ENCODE data around the gene MACROD2.
"Not testable (repeated sequence)": the region's sequence is repeated elsewhere in the genome, so short reads cannot be mapped to it uniquely, and the experiment has no call there.

Gene MACROD2

GRCh38 chr20:14418376-14418775, 423.1 kb downstream of the MACROD2 start:
- no peak for DNase-seq

GRCh38 chr20:14422892-14423291, 427.6 kb downstream of the MACROD2 start:
- no peak for DNase-seq

GRCh38 chr20:14431568-14431967, 436.3 kb downstream of the MACROD2 start:
- no peak for DNase-seq

GRCh38 chr20:14432085-14432484, 436.8 kb downstream of the MACROD2 start:
- no peak for DNase-seq

GRCh38 chr20:14432597-14432996, 437.3 kb downstream of the MACROD2 start:
- DNase-seq = no peak

- DNase-seq = peak; percentile 28
These were observed 439.2 kb downstream of the MACROD2 start for GRCh38 chr20:14434384-14435136.

- no peak for DNase-seq
These were observed 445.9 kb downstream of the MACROD2 start for GRCh38 chr20:14441201-14441600.

GRCh38 chr20:14444106-14444505, 448.8 kb downstream of the MACROD2 start:
- no peak for DNase-seq

- DNase-seq = no peak
These were observed 450.0 kb downstream of the MACROD2 start for GRCh38 chr20:14445310-14445709.

- no peak for DNase-seq
These were observed 450.6 kb downstream of the MACROD2 start for GRCh38 chr20:14445902-14446301.

- DNase-seq = no peak
These were observed 451.1 kb downstream of the MACROD2 start for GRCh38 chr20:14446446-14446845.

- DNase-seq = no peak
These were observed 454.0 kb downstream of the MACROD2 start for GRCh38 chr20:14449323-14449722.

- no peak for DNase-seq
These were observed 454.9 kb downstream of the MACROD2 start for GRCh38 chr20:14450256-14450655.

GRCh38 chr20:14451458-14451857, 456.1 kb downstream of the MACROD2 start:
- DNase-seq = peak; percentile 9

GRCh38 chr20:14453259-14453658, 457.9 kb downstream of the MACROD2 start:
- no peak for DNase-seq

- no peak for DNase-seq
These were observed 459.0 kb downstream of the MACROD2 start for GRCh38 chr20:14454296-14454695.

GRCh38 chr20:14467104-14467827, 471.9 kb downstream of the MACROD2 start:
- not testable (repeated sequence) for DNase-seq

GRCh38 chr20:14470231-14470899, 475.0 kb downstream of the MACROD2 start:
- no peak for DNase-seq

GRCh38 chr20:14470977-14471661, 475.8 kb downstream of the MACROD2 start:
- DNase-seq = no peak

GRCh38 chr20:14477125-14477524, 481.8 kb downstream of the MACROD2 start:
- DNase-seq = peak; percentile 10

GRCh38 chr20:14478126-14478525, 482.8 kb downstream of the MACROD2 start:
- no peak for DNase-seq

GRCh38 chr20:14481863-14482262, 486.5 kb downstream of the MACROD2 start:
- peak; percentile 2 for DNase-seq

GRCh38 chr20:14488212-14488611, 492.9 kb downstream of the MACROD2 start:
- no peak for DNase-seq
